ENCODE results near the gene CDIPT. TPM values are rescaled to one million over a fixed set of nuclear protein-coding genes. Genes with fewer than 3 reads are reported as not detected.

CDIPT gene
- total and polyA plus RNA-seq, 2 of the 4 experiments (the other 2 are of a cell fraction): 47.1 to 100 TPM

GRCh38 chr16:29898804-29899515 is 35.9 kb upstream of the CDIPT start:
- H2AFZ ChIP-seq (replicated peaks; ENCODE audit: low read length, poor library complexity): peak overlapping the region; percentile 77
- H4K5ac ChIP-seq (ENCODE audit: low read depth, low read length): no peak overlapping the region
- H2AK9ac ChIP-seq (replicated peaks; ENCODE audit: low read depth, low read length, poor library complexity): no peak overlapping the region
- WGBS, 2 experiments (ENCODE audit: extremely low coverage in 2 of 2, insufficient read length in 1 of 2): 20% methylated on average over 1 of the region's 25 CpGs; no CpG with 5 or more reads in 1 of the 2 experiments
- peak overlapping the region; percentile 47 for H3K4me3 ChIP-seq (ENCODE audit: insufficient read depth, low read depth, low read length)
- H2BK120ac ChIP-seq (ENCODE audit: low read depth, low read length): no peak overlapping the region
- in situ Hi-C loops (cut with MboI; ENCODE audit: low sequenced_read_pairs) (no loop called here), dilution Hi-C loops (cut with HindIII; ENCODE audit: low sequenced_read_pairs, unreplicated experiment) (no loop called here), intact Hi-C loops (cut with micrococcal nuclease) (no loop called here)
- POLR2A ChIA-PET (ENCODE audit: unreplicated experiment): interaction anchor here (0.6 kb wide), 1 partner anchor 64 kb away, joined by 3 read pairs; no protein-coding TSS in a partner anchor
- H3K36me3 ChIP-seq (ENCODE audit: control insufficient read depth, insufficient read depth, low read length): 0 out of 2 replicates have a peak, but pooled peaks cover 4% of the 10 kb centered on the region
- H3K14ac ChIP-seq (replicated peaks; ENCODE audit: low read depth, low read length): no peak overlapping the region
- peaks cover 10% of the 10 kb centered on the region for H3K4me1 ChIP-seq (ENCODE audit: control insufficient read depth, insufficient read depth, low read length)
- H2BK20ac ChIP-seq (ENCODE audit: low read depth, low read length): no peak overlapping the region
- H3K56ac ChIP-seq (ENCODE audit: extremely low read depth, insufficient read depth, low read length): peak overlapping the region; percentile 51; the same call in 1 of the 2 replicates
- H3K9me3 ChIP-seq (ENCODE audit: control insufficient read depth, insufficient read depth, low read length): no peaks in the 10 kb centered on the region
- H2BK5ac ChIP-seq (ENCODE audit: low read depth, low read length, poor library complexity, severe bottlenecking): peak overlapping the region; percentile 38
- no peak overlapping the region for H2AK5ac ChIP-seq (ENCODE audit: low read depth, low read length)
- no peak for DNase-seq
- no peak overlapping the region for H3K4ac ChIP-seq (ENCODE audit: low read depth, low read length)
- peak overlapping the region; percentile 59 for H3K27ac ChIP-seq (ENCODE audit: insufficient read depth, low read length)
- H4K20me1 ChIP-seq (ENCODE audit: insufficient read depth, low read length): peaks cover 7% of the 10 kb centered on the region
- peak; percentile 50 for ATAC-seq (ENCODE audit: low read depth)
- peak overlapping the region; percentile 77 for H3K4me2 ChIP-seq (ENCODE audit: low read depth, low read length)
- no peak overlapping the region for H2BK15ac ChIP-seq (ENCODE audit: low read depth, low read length)
- peaks cover 8 to 25% of the 10 kb centered on the region in 2 experiments; a peak in 3 of 4 replicates for H3K79me1 ChIP-seq (ENCODE audit: low read depth in 1 of 2, low read length in 2 of 2)
- CTCF ChIA-PET: interaction anchor here (0.7 to 0.9 kb wide), 2 partner anchors 18 to 107 kb away, joined by 3 read pairs; no protein-coding TSS in a partner anchor
- peak overlapping the region; percentile 55 for H3K9ac ChIP-seq (ENCODE audit: low read depth, low read length)
- peak overlapping the region; percentile 69; the same call in 1 of the 2 replicates for H4K91ac ChIP-seq (ENCODE audit: insufficient read depth, low read depth, low read length)
- H3K27me3 ChIP-seq (ENCODE audit: control insufficient read depth, insufficient read depth, low read length): peaks cover 5% of the 10 kb centered on the region; the same call in 1 of the 2 replicates
- H4K8ac ChIP-seq (ENCODE audit: low read depth in 2 of 2, low read length in 2 of 2): peak overlapping the region in 1 of 2 experiments; percentile 34; a peak in 1 of 4 replicates
- no TSS peak for BruUV-seq (replicated peaks)
- H3K23ac ChIP-seq (ENCODE audit: low read depth, low read length): no peak overlapping the region
- H3K18ac ChIP-seq (ENCODE audit: low read depth, low read length): no peak overlapping the region
- H3K9me1 ChIP-seq (ENCODE audit: insufficient read depth, low read length): peaks cover 6% of the 10 kb centered on the region
- TF ChIP-seq NFE2L2 (IDR thresholded peaks at IDR 0.05; ENCODE audit: low read depth, low read length) (no peak), FOS (IDR thresholded peaks at IDR 0.05; ENCODE audit: low read depth, low read length) (no peak), BHLHE40 (IDR thresholded peaks at IDR 0.05; ENCODE audit: low read depth, low read length) (no peak), CTCF (conservative IDR thresholded peaks at IDR 0.05; ENCODE audit: low read depth, low read length) (no peak), MAZ (IDR thresholded peaks at IDR 0.05; ENCODE audit: borderline replicate concordance, low read depth, low read length) (no peak), ELK1 (IDR thresholded peaks at IDR 0.05; ENCODE audit: borderline replicate concordance, low read depth, low read length) (no peak), MAFK (IDR thresholded peaks at IDR 0.05; ENCODE audit: low read depth, low read length) (no peak), RCOR1 (IDR thresholded peaks at IDR 0.05; ENCODE audit: insufficient replicate concordance, low read length) (no peak), POLR2A (IDR thresholded peaks at IDR 0.05; ENCODE audit: low read depth, low read length) (no peak), CHD1 (IDR thresholded peaks at IDR 0.05; ENCODE audit: low read depth, low read length) (no peak), MXI1 (IDR thresholded peaks at IDR 0.05; ENCODE audit: borderline replicate concordance, low read depth, low read length) (no peak), CEBPB (IDR thresholded peaks at IDR 0.05; ENCODE audit: low read depth, low read length) (no peak), USF2 (IDR thresholded peaks at IDR 0.05; ENCODE audit: low read depth, low read length) (no peak), SMC3 (IDR thresholded peaks at IDR 0.05; ENCODE audit: low read depth, low read length) (no peak)

All from IMR-90 (cell line).